Breast epithelium (tissue), 3 donors: Measurements from ENCODE around the gene FAM174C.

Source experiments
- POLR2A ChIP-seq: fragments of 450-650 bp; IDR thresholded peaks from one replicate; pipeline ENCODE4 v1.6.1; 2016; ENCODE audit warnings: antibody characterized with exemption, mild to moderate bottlenecking, moderate library complexity
- POLR2AphosphoS5 ChIP-seq, 3 donors: sonication (generic); formaldehyde crosslinking; IDR thresholded peaks; one replicate each; pipeline ENCODE4 v1.6.1; 2017; ENCODE audit warnings: antibody characterized with exemption in 3 of 3
- TF ChIP-seq, protein P1 (sequence below), 3 donors: fragments of 450-650 bp; IDR thresholded peaks; one replicate each; pipeline ENCODE4 v1.5.1; 2016 to 2017; ENCODE audit warnings: antibody characterized with exemption in 3 of 3, mild to moderate bottlenecking in 3 of 3, moderate library complexity in 3 of 3

DNA sequence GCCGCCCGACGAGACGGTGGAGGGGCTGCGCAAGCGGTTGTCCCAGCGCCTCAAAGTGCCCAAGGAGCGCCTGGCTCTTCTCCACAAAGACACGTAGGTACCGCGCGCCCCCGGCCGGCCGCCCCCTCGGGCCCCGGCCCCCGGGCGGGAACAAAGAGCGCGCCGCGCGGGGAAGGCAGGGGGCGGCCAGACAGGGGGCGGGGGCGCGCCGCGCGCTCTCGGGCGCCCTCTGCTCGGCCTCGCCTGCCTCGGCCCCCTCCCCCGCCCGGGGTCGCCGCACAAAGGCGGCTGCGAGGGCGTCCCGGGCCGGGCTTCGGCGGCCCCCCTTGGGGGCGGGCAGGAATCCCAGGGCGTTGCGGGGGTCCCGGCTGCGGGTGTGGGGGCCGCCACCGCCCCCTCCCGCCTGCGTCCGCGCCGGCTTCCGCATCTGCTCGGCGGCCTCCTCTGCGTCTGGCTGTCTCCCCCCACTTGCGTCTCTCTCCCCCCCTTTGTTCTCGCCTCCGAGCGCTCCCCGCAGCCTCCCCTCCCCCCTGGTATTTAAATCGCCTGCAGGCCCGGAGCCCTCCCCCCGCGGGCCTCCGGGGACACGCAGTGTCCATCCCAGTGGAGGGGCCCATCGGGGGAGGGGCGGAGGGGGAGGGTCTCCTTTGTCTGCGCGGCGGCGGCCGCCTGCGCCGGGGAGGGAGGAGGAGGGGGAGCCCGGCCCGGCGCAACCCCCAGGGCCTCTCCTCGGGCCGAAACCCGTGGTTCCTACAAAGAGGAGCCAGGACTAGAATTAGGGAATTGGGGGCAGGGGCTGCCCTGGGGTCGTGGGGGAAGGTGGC, 24.7 kb upstream of the FAM174C start:
- TF ChIP-seq, protein P1, sequence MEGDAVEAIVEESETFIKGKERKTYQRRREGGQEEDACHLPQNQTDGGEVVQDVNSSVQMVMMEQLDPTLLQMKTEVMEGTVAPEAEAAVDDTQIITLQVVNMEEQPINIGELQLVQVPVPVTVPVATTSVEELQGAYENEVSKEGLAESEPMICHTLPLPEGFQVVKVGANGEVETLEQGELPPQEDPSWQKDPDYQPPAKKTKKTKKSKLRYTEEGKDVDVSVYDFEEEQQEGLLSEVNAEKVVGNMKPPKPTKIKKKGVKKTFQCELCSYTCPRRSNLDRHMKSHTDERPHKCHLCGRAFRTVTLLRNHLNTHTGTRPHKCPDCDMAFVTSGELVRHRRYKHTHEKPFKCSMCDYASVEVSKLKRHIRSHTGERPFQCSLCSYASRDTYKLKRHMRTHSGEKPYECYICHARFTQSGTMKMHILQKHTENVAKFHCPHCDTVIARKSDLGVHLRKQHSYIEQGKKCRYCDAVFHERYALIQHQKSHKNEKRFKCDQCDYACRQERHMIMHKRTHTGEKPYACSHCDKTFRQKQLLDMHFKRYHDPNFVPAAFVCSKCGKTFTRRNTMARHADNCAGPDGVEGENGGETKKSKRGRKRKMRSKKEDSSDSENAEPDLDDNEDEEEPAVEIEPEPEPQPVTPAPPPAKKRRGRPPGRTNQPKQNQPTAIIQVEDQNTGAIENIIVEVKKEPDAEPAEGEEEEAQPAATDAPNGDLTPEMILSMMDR (IDR thresholded peaks at IDR 0.05) = no peak
- TF ChIP-seq POLR2A = no peak
- TF ChIP-seq POLR2AphosphoS5 (IDR thresholded peaks at IDR 0.05) = peak in 1 of 3 donors; percentile 32
